ENCODE data around the gene CLSTN2.

Gene CLSTN2

DNA sequence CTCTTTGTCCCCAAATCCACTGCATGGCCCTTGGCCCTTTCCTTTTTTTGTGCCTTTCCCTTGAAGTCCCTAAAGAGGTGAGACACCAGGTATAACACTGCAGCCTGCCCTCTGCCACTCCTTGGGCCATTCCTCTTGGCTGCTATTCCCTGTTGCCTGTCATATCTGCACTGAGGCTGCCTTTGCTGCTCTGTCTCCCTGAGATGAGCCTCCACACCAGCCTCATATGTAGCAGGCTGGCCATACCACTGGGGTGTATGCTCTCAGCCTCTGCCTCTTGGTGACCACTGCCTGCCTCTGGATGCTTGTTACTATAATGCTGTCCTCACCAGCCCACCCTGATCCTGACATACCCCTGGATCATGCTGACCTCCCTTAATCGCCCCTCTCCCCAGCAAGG is 252.0 kb downstream of the CLSTN2 start (continued):
- TF ChIP-seq ZNF37A (tag by site-specific recombination; IDR thresholded peaks at IDR 0.05): no peak
- TF ChIP-seq ZNF521 (tag by site-specific recombination; IDR thresholded peaks at IDR 0.05): no peak

DNA sequence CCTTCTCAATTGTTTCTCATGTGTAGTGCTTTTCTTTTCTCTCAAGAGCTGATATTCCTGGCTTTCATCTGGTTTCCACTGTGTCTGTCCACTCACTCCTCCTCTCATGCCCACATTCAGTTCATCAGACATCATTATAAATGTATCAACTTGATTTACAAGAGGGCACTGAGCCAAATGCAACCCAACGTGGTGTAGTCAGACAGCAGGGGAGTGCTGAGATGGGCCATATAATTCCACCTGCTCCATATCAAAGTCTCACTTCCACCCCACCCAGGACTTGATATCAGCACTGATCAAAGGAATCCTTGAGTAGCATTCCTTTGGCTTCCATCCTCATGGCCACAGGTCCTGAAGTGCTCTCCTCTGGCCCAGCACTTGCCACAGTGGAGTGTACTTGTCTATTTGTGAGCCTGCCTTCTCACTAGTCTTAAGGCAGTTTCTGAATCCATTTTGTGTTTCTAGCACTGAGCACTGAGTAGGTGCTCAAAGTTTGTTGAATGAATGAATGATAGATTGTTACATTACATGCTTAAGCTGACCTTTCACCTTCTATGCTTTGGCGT is 252.8 kb downstream of the CLSTN2 start:
- H3K4me1 ChIP-seq (ENCODE audit: control insufficient read depth, insufficient read depth, low read length): peaks cover 21% of the 10 kb centered on the region
- no peaks in the 10 kb centered on the region for H3K36me3 ChIP-seq (ENCODE audit: control insufficient read depth in 2 of 2, insufficient read depth in 1 of 2, low read length in 2 of 2)
- H3K9me3 ChIP-seq (ENCODE audit: control insufficient read depth, insufficient read depth, low read depth, low read length): no peaks in the 10 kb centered on the region
- ChIA-PET CTCF (no interaction called here), POLR2A (interaction anchor here (0.5 kb wide), 1 partner anchor 209 kb away, joined by 4 read pairs; no protein-coding TSS in a partner anchor)
- TF ChIP-seq, protein P1, sequence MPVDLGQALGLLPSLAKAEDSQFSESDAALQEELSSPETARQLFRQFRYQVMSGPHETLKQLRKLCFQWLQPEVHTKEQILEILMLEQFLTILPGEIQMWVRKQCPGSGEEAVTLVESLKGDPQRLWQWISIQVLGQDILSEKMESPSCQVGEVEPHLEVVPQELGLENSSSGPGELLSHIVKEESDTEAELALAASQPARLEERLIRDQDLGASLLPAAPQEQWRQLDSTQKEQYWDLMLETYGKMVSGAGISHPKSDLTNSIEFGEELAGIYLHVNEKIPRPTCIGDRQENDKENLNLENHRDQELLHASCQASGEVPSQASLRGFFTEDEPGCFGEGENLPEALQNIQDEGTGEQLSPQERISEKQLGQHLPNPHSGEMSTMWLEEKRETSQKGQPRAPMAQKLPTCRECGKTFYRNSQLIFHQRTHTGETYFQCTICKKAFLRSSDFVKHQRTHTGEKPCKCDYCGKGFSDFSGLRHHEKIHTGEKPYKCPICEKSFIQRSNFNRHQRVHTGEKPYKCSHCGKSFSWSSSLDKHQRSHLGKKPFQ (tag by site-specific recombination; IDR thresholded peaks at IDR 0.05): no peak
- TF ChIP-seq ZNF48 (tag by site-specific recombination; IDR thresholded peaks at IDR 0.05) (no peak), ZNF221 (tag by site-specific recombination; IDR thresholded peaks at IDR 0.05; ENCODE audit: borderline replicate concordance) (no peak), ZNF133 (tag by site-specific recombination; IDR thresholded peaks at IDR 0.05) (no peak), ZNF501 (tag by site-specific recombination; IDR thresholded peaks at IDR 0.05) (no peak), FEZF1 (tag by site-specific recombination; IDR thresholded peaks at IDR 0.05) (peak; percentile 30; the same call in 1 of the 2 replicates), ZSCAN16 (tag by site-specific recombination; IDR thresholded peaks at IDR 0.05) (no peak), IKZF3 (tag by site-specific recombination; IDR thresholded peaks at IDR 0.05) (0 out of 2 replicates have a peak, but pooled peaks have one; percentile 22), WT1 (tag by site-specific recombination; IDR thresholded peaks at IDR 0.05) (no peak), GLIS1 (tag by site-specific recombination; IDR thresholded peaks at IDR 0.05) (peak; percentile 60), KLF7 (tag by site-specific recombination; IDR thresholded peaks at IDR 0.05; ENCODE audit: borderline replicate concordance) (no peak), ZFHX2 (tag by site-specific recombination; conservative IDR thresholded peaks at IDR 0.05) (peak; percentile 36)
- TF ChIP-seq, protein P2, sequence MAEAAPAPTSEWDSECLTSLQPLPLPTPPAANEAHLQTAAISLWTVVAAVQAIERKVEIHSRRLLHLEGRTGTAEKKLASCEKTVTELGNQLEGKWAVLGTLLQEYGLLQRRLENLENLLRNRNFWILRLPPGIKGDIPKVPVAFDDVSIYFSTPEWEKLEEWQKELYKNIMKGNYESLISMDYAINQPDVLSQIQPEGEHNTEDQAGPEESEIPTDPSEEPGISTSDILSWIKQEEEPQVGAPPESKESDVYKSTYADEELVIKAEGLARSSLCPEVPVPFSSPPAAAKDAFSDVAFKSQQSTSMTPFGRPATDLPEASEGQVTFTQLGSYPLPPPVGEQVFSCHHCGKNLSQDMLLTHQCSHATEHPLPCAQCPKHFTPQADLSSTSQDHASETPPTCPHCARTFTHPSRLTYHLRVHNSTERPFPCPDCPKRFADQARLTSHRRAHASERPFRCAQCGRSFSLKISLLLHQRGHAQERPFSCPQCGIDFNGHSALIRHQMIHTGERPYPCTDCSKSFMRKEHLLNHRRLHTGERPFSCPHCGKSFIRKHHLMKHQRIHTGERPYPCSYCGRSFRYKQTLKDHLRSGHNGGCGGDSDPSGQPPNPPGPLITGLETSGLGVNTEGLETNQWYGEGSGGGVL (tag by site-specific recombination; IDR thresholded peaks at IDR 0.05): no peak
- TF ChIP-seq, protein P3, sequence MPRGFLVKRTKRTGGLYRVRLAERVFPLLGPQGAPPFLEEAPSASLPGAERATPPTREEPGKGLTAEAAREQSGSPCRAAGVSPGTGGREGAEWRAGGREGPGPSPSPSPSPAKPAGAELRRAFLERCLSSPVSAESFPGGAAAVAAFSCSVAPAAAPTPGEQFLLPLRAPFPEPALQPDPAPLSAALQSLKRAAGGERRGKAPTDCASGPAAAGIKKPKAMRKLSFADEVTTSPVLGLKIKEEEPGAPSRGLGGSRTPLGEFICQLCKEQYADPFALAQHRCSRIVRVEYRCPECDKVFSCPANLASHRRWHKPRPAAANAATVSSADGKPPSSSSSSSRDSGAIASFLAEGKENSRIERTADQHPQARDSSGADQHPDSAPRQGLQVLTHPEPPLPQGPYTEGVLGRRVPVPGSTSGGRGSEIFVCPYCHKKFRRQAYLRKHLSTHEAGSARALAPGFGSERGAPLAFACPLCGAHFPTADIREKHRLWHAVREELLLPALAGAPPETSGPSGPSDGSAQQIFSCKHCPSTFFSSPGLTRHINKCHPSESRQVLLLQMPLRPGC (tag by site-specific recombination; IDR thresholded peaks at IDR 0.05): no peak
- TF ChIP-seq, protein P4, sequence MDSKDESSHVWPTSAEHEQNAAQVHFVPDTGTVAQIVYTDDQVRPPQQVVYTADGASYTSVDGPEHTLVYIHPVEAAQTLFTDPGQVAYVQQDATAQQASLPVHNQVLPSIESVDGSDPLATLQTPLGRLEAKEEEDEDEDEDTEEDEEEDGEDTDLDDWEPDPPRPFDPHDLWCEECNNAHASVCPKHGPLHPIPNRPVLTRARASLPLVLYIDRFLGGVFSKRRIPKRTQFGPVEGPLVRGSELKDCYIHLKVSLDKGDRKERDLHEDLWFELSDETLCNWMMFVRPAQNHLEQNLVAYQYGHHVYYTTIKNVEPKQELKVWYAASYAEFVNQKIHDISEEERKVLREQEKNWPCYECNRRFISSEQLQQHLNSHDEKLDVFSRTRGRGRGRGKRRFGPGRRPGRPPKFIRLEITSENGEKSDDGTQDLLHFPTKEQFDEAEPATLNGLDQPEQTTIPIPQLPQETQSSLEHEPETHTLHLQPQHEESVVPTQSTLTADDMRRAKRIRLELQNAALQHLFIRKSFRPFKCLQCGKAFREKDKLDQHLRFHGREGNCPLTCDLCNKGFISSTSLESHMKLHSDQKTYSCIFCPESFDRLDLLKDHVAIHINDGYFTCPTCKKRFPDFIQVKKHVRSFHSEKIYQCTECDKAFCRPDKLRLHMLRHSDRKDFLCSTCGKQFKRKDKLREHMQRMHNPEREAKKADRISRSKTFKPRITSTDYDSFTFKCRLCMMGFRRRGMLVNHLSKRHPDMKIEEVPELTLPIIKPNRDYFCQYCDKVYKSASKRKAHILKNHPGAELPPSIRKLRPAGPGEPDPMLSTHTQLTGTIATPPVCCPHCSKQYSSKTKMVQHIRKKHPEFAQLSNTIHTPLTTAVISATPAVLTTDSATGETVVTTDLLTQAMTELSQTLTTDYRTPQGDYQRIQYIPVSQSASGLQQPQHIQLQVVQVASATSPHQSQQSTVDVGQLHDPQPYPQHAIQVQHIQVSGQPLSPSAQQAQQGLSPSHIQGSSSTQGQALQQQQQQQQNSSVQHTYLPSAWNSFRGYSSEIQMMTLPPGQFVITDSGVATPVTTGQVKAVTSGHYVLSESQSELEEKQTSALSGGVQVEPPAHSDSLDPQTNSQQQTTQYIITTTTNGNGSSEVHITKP (tag by site-specific recombination; IDR thresholded peaks at IDR 0.05): no peak
- peak overlapping the region; percentile 68; the same call in 1 of the 2 replicates for H3K27ac ChIP-seq (ENCODE audit: extremely low read depth, low read depth, low read length)
- no peak overlapping the region for H3K4me3 ChIP-seq (ENCODE audit: low read depth, low read length)

Data from HEK293 (cell line).